Measurements from ENCODE around the gene LCP2.
A peak's percentile ranks its signal among the peaks of the same experiment; 100 is the strongest.

LCP2 gene

DNA sequence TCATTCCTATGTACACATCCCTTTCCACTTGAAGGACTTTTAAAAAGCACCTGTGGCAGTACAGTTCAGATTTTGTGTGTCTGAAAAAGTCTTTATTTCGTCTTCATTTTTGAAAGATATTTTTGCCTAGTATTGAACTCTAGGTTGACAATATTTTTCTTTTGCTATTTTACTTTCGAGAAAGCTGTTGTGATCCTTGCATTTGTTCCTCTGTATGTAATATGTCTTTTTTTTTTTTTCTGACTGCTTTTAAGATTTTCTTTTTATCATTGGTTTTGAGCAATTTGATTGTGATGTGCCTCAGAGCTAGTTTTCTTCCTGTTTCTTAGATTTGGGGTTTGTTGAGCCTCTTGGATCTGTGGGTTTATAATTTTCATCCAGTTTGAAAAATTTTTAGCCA is 13.3 kb downstream of the LCP2 start:
- Mint-ChIP-seq H3K27ac (peak overlapping the region; percentile 21), H3K4me3 (peak overlapping the region; percentile 42), H3K9me3 (no peaks in the 10 kb centered on the region), H3K4me1 (ENCODE audit: low read depth) (peaks cover 93% of the 10 kb centered on the region), H3K27me3 (ENCODE audit: low read depth) (no peaks in the 10 kb centered on the region), H3K36me3 (ENCODE audit: low read depth) (peaks cover 93% of the 10 kb centered on the region)
- no peak for DNase-seq (ENCODE audit: low spot score)

DNA sequence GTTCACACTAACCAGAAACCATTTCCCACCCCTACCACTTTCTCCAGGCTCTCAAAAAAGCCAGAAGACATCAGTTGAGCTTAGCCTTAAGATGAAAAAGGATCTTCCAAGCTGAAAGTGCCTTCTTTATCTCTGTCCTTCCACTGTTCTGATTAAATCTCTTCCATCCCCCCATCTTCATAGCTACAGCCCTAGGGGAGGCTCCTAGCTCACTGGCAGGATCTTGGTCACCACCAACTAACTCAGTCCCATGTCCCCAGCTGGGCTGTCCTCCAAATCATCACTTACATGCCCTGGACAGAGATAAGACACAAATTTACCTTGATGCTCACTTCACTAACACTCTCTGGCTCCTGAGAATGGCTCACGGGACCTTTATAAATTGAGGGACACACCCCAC is 14.3 kb downstream of the LCP2 start:
- Mint-ChIP-seq H3K27me3 (ENCODE audit: low read depth) (no peaks in the 10 kb centered on the region), H3K4me1 (ENCODE audit: low read depth) (peaks cover 92% of the 10 kb centered on the region), H3K4me3 (peak overlapping the region; percentile 60), H3K36me3 (ENCODE audit: low read depth) (peaks cover 85% of the 10 kb centered on the region), H3K9me3 (no peaks in the 10 kb centered on the region), H3K27ac (peak overlapping the region; percentile 78)
- DNase-seq (ENCODE audit: low spot score): no peak

- Mint-ChIP-seq H3K4me3 (peak overlapping the region; percentile 87), H3K4me1 (ENCODE audit: low read depth) (peaks cover 90% of the 10 kb centered on the region), H3K9me3 (no peaks in the 10 kb centered on the region), H3K27ac (peak overlapping the region; percentile 99), H3K36me3 (ENCODE audit: low read depth) (peaks cover 82% of the 10 kb centered on the region), H3K27me3 (ENCODE audit: low read depth) (no peaks in the 10 kb centered on the region)
- no peak for DNase-seq (ENCODE audit: low spot score)
Measured at GRCh38 chr5:170280011-170280493, 17.5 kb downstream of the LCP2 start.

- peaks cover 89% of the 10 kb centered on the region for H3K4me1 Mint-ChIP-seq (ENCODE audit: low read depth)
- no peaks in the 10 kb centered on the region for H3K27me3 Mint-ChIP-seq (ENCODE audit: low read depth)
- peak overlapping the region; percentile 87 for H3K4me3 Mint-ChIP-seq
- no peaks in the 10 kb centered on the region for H3K9me3 Mint-ChIP-seq
- peak overlapping the region; percentile 99 for H3K27ac Mint-ChIP-seq
- no peak for DNase-seq (ENCODE audit: low spot score)
- H3K36me3 Mint-ChIP-seq (ENCODE audit: low read depth): peaks cover 83% of the 10 kb centered on the region
Measured at GRCh38 chr5:170279459-170279817, 18.1 kb downstream of the LCP2 start.

- peak; percentile 94 for DNase-seq (ENCODE audit: low spot score)
- Mint-ChIP-seq H3K36me3 (ENCODE audit: low read depth) (peaks cover 83% of the 10 kb centered on the region), H3K9me3 (no peaks in the 10 kb centered on the region), H3K4me1 (ENCODE audit: low read depth) (peaks cover 89% of the 10 kb centered on the region), H3K27ac (peak overlapping the region; percentile 99), H3K4me3 (peak overlapping the region; percentile 87), H3K27me3 (ENCODE audit: low read depth) (no peaks in the 10 kb centered on the region)
Measured at GRCh38 chr5:170278611-170279458, 18.7 kb downstream of the LCP2 start.

DNA sequence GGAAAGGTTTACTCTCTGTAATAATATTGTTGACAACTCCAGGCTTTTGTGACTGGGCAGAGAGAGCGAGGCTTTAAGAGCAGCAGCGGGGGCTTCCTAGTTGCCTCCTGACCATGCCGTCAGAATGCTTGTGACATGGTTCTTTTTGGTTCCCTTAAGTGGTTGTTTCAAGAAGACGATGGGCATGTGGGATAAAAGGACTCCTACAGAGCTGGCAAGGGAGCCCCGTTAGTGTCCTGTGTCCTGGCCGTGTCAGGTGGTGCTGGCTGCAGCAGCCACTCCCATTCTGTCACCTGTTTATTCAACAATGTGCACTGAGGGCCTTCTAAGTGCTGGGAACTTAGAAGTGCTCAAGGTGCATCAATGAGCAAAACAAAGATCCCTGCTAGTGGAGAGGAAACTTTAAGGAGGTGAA is 19.7 kb downstream of the LCP2 start:
- peaks cover 87% of the 10 kb centered on the region for H3K4me1 Mint-ChIP-seq (ENCODE audit: low read depth)
- no peaks in the 10 kb centered on the region for H3K27me3 Mint-ChIP-seq (ENCODE audit: low read depth)
- peak overlapping the region; percentile 90 for H3K27ac Mint-ChIP-seq
- no peaks in the 10 kb centered on the region for H3K9me3 Mint-ChIP-seq
- peak overlapping the region; percentile 83 for H3K4me3 Mint-ChIP-seq
- peaks cover 82% of the 10 kb centered on the region for H3K36me3 Mint-ChIP-seq (ENCODE audit: low read depth)
- no peak for DNase-seq (ENCODE audit: low spot score)

DNA sequence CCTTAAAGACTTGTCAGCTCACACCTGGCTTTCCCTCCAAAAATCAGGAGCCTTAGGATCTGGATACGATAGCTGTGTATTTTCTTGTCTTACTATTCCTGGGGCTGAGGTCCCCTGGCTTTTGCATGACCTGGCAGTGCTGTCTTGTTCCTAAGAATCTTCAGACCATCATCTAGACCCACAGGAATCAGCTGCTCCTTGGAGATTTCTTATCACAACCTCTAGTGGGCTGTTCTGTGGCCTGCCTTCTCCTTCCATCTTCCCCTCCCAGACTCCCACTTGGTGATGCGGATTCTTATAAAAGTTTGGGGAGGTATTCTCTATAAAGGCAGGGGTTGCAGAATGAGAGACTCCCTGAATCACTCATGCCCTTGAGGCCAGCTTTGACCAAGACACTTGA is 21.4 kb downstream of the LCP2 start:
- H3K4me3 Mint-ChIP-seq: peak overlapping the region; percentile 83
- H3K27me3 Mint-ChIP-seq (ENCODE audit: low read depth): no peaks in the 10 kb centered on the region
- peaks cover 83% of the 10 kb centered on the region for H3K36me3 Mint-ChIP-seq (ENCODE audit: low read depth)
- DNase-seq (ENCODE audit: low spot score): no peak
- no peaks in the 10 kb centered on the region for H3K9me3 Mint-ChIP-seq
- H3K4me1 Mint-ChIP-seq (ENCODE audit: low read depth): peaks cover 83% of the 10 kb centered on the region
- peak overlapping the region; percentile 90 for H3K27ac Mint-ChIP-seq

DNA sequence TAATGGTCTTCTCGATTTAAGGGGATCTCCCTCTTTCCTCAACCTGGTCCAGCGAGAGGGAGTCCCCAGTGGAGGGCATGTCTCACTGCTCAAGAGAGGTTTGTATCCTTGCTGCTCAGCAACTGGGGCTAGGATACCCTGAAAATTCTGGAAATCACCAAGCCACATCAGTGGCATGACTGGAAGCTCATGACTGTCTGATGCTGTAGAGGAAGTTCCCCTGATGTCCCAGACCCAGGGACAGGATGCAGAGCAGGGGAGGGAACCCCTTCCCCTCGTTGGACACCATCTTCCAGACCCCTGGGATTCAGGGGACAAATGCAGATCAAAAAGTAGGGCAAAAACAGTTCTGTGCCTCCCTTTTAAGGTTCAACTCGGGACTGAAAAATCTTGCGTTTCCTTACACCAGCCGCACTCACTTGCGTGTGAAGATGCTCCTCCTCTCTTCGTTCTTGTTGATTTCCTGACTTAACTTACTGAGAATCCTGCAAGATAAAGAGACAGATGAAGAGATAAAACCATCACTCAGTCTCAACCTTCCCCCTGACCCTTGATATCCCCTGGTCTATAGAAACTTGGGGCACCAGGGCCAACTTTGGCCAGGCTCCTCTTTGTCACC is 22.1 kb downstream of the LCP2 start:
- Mint-ChIP-seq H3K4me1 (ENCODE audit: low read depth) (peaks cover 85% of the 10 kb centered on the region), H3K36me3 (ENCODE audit: low read depth) (peaks cover 86% of the 10 kb centered on the region), H3K27ac (peak overlapping the region; percentile 90), H3K27me3 (ENCODE audit: low read depth) (no peaks in the 10 kb centered on the region), H3K4me3 (peak overlapping the region; percentile 83), H3K9me3 (no peaks in the 10 kb centered on the region)
- peak; percentile 45 for DNase-seq (ENCODE audit: low spot score)

DNA sequence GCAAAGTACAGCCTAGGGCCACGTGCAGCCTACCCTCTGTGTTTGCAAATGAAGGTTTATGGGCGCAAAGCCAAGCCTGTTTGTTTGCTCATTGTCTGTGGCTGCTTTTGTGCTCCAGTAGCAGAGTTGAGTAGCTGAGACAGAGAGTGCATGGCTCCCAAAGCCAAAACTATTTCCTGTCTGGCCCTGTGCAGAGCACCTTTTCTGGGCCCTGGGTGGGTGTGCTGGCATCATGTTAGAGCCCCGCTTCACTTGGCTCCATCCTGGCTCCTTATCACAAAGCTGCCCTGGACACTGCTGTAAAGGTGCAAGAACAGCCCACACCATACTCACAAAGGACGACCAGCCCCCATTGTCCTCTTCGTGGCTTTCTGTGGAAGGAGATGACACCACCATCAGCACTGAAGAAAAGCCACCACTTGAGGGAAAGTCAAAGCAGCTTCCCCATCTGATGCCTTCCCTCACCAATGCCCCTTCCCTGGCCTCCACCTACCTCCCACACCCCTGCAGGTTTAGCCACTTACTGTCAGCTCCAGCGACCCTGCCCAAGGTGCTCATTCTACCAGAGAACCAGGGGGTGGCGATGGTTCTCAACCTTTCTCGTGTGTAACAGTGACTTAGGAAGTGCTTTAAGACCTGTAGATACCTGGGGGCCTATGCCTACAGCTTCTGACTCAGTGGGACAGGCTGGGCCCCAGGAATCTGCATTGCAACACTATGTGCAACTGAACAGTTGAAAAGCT is 23.4 kb downstream of the LCP2 start:
- H3K27ac Mint-ChIP-seq: peak overlapping the region; percentile 89
- H3K9me3 Mint-ChIP-seq: no peaks in the 10 kb centered on the region
- H3K4me3 Mint-ChIP-seq: peak overlapping the region; percentile 83
- H3K4me1 Mint-ChIP-seq (ENCODE audit: low read depth): peaks cover 83% of the 10 kb centered on the region
- no peaks in the 10 kb centered on the region for H3K27me3 Mint-ChIP-seq (ENCODE audit: low read depth)
- H3K36me3 Mint-ChIP-seq (ENCODE audit: low read depth): peaks cover 84% of the 10 kb centered on the region
- DNase-seq (ENCODE audit: low spot score): peak; percentile 66

DNA sequence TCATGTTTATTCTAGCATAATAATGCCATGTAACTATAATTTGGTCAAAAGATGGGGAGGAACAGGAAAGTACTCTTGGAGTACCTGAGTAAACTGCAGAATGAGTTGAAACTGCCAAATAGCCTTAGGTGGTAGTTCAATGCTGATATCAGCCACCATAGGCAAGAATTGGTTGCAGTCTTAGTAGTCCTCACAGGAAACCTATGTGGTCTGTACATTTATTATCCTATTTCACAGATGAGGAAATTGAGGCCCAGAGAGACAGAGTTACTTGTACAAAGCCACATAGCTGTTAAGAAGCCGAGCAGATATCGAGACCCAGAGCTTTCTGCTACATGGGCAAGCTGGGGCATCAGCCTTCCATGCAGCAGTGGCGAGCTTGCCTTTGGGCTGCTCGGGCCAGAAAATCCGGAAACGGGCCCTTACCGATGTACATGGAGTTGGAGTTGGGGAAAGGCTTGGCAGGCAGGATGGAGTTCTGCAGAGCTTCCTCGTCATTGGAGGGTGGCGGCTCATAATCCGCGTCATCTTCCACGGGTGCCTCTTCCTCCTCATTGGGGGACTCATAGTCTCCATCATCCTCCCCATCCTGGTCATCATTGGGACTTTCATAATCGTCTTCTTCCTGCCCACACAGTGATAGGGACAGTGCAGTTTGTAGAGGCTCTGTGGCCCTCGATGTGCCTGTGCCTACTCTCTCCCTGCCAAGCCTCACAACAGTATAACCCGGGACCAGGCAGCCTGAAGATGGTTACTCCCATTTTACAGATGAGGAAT is 27.1 kb downstream of the LCP2 start:
- H3K4me3 Mint-ChIP-seq: peak overlapping the region; percentile 27
- H3K27ac Mint-ChIP-seq: peak overlapping the region; percentile 62
- DNase-seq (ENCODE audit: low spot score): no peak
- H3K36me3 Mint-ChIP-seq (ENCODE audit: low read depth): peaks cover 92% of the 10 kb centered on the region
- no peaks in the 10 kb centered on the region for H3K27me3 Mint-ChIP-seq (ENCODE audit: low read depth)
- peaks cover 80% of the 10 kb centered on the region for H3K4me1 Mint-ChIP-seq (ENCODE audit: low read depth)
- H3K9me3 Mint-ChIP-seq: no peaks in the 10 kb centered on the region

DNA sequence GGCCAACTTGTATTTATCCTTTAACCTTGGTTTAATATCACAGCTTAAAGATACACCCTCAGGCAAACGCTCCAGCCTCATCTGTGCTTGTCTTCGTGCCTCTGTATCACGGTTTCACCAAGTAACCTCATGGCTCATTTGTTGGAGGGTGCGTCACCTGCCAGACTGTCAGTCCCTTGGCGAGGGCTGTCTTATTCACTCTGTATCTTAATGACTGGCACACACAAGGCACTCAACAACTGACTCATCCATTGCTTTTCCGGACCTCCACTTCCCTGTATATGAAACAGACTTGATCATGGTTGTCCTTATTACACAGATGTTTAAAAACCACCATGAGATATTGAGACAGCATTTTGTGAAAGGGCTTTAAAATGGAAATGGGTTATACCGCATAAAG is 28.0 kb downstream of the LCP2 start:
- peak overlapping the region; percentile 66 for H3K4me3 Mint-ChIP-seq
- peaks cover 85% of the 10 kb centered on the region for H3K36me3 Mint-ChIP-seq (ENCODE audit: low read depth)
- H3K27ac Mint-ChIP-seq: peak overlapping the region; percentile 80
- H3K4me1 Mint-ChIP-seq (ENCODE audit: low read depth): peaks cover 73% of the 10 kb centered on the region
- H3K27me3 Mint-ChIP-seq (ENCODE audit: low read depth): no peaks in the 10 kb centered on the region
- no peaks in the 10 kb centered on the region for H3K9me3 Mint-ChIP-seq
- DNase-seq (ENCODE audit: low spot score): peak; percentile 61

DNA sequence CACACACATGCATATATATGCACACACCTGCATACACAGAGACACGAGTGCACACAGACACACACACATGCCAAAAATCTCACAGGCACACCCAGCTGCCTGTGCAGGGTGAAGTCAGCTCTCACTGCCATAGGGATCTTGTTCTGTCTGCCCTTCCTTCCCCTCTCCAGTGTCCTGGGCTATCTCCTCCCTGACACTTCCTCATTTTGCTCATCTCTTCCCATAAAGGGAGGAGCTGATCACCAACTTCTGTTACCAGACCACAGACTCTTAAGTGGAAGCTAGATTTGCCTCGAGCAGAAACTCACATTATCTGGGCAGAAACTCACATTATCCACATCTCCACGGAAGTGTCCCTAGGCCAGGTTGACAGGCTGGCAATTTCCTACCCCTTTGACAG is 28.7 kb downstream of the LCP2 start:
- DNase-seq (ENCODE audit: low spot score): no peak
- Mint-ChIP-seq H3K4me1 (ENCODE audit: low read depth) (peaks cover 73% of the 10 kb centered on the region), H3K9me3 (no peaks in the 10 kb centered on the region), H3K4me3 (peak overlapping the region; percentile 66), H3K27ac (peak overlapping the region; percentile 80), H3K27me3 (ENCODE audit: low read depth) (no peaks in the 10 kb centered on the region), H3K36me3 (ENCODE audit: low read depth) (peaks cover 84% of the 10 kb centered on the region)

- no peaks in the 10 kb centered on the region for H3K9me3 Mint-ChIP-seq
- H3K27ac Mint-ChIP-seq: peak overlapping the region; percentile 89
- H3K36me3 Mint-ChIP-seq (ENCODE audit: low read depth): peaks cover 85% of the 10 kb centered on the region
- H3K4me1 Mint-ChIP-seq (ENCODE audit: low read depth): peaks cover 74% of the 10 kb centered on the region
- H3K4me3 Mint-ChIP-seq: peak overlapping the region; percentile 78
- H3K27me3 Mint-ChIP-seq (ENCODE audit: low read depth): no peaks in the 10 kb centered on the region
- no peak for DNase-seq (ENCODE audit: low spot score)
Measured at GRCh38 chr5:170268153-170268689, 29.4 kb downstream of the LCP2 start.

Measured in T-helper 2 cell treated with Interferon-gamma antibody and Interleukin-4, amounts not matched to agents 5 μg/mL and 100 μg/mL, for 36 hours (primary cell).